Glutamatergic neuron (in vitro differentiated cells): ENCODE results near the gene PEX13. TPM values are rescaled to one million over a fixed set of nuclear protein-coding genes. Genes with fewer than 3 reads are reported as not detected.

Experiments
- DNase-seq: peaks from one replicate; pipeline ENCODE4 v3.0.0; 2022
- H3K27ac Mint-ChIP-seq: one replicate; pipeline ENCODE4 v1.8.0; 2020; ENCODE audit warnings: mild to moderate bottlenecking, mixed read lengths, inconsistent platforms; ENCODE audit not compliant: unreplicated experiment
- H3K27me3 Mint-ChIP-seq: one replicate; pipeline ENCODE4 v1.8.0; 2020; ENCODE audit warnings: mild to moderate bottlenecking, moderate library complexity, mixed read lengths, inconsistent platforms; ENCODE audit not compliant: unreplicated experiment
- H3K36me3 Mint-ChIP-seq: one replicate; pipeline ENCODE4 v1.8.0; 2020; ENCODE audit warnings: mild to moderate bottlenecking, mixed read lengths, inconsistent platforms; ENCODE audit not compliant: unreplicated experiment
- H3K4me1 Mint-ChIP-seq: one replicate; pipeline ENCODE4 v1.8.0; 2020; ENCODE audit warnings: mild to moderate bottlenecking, low read depth, mixed read lengths, inconsistent platforms; ENCODE audit not compliant: unreplicated experiment
- H3K4me3 Mint-ChIP-seq: one replicate; pipeline ENCODE4 v1.8.0; 2020; ENCODE audit warnings: mild to moderate bottlenecking, mixed read lengths, inconsistent platforms; ENCODE audit not compliant: unreplicated experiment
- H3K9me3 Mint-ChIP-seq: one replicate; pipeline ENCODE4 v1.8.0; 2020; ENCODE audit warnings: mild to moderate bottlenecking, moderate library complexity, mixed read lengths, inconsistent platforms; ENCODE audit not compliant: unreplicated experiment
- total RNA-seq: library from RNA; stranded (reverse); fragmentation: NEBNext Ultra II Directional; extraction: Animal tissue kit (Norgen Biotek cat#: 25700); gene quantifications from one replicate; pipeline ENCODE4 v1.2.1, GENCODE V29; 2021; ENCODE audit not compliant: unreplicated experiment
- TF ChIP-seq, protein P1 (sequence below): fragments of 200-600 bp; sonication (generic); IDR thresholded peaks from one replicate; pipeline ENCODE4 v1.5.0; 2021; ENCODE audit not compliant: partially characterized antibody, unreplicated experiment

PEX13 gene
- total RNA-seq, 1 donor from 2014 or later: 22.5 TPM

DNA sequence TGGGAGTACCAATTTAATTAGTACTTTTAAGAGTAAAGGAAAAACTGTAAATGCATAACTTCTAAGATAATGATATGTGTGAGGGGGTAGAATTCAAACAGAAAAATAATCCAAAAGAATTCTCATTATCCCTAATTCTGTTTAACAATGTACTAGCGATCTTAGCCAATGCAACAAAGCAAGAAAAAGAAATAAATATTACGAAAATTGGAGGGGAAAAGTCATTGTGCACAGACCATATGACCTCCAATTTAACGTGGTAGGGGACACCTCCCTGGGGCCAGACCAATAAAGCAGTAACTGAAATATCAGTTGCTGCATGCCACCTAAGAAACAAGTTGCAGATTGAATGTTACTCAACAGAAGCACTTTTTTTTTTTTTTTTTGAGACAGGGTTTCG lies 25.9 kb upstream of the PEX13 start:
- Mint-ChIP-seq H3K27ac (no peak overlapping the region), H3K9me3 (peaks cover 9% of the 10 kb centered on the region), H3K4me3 (no peak overlapping the region), H3K27me3 (no peaks in the 10 kb centered on the region), H3K4me1 (no peaks in the 10 kb centered on the region), H3K36me3 (peaks cover 10% of the 10 kb centered on the region)
- TF ChIP-seq, protein P1, sequence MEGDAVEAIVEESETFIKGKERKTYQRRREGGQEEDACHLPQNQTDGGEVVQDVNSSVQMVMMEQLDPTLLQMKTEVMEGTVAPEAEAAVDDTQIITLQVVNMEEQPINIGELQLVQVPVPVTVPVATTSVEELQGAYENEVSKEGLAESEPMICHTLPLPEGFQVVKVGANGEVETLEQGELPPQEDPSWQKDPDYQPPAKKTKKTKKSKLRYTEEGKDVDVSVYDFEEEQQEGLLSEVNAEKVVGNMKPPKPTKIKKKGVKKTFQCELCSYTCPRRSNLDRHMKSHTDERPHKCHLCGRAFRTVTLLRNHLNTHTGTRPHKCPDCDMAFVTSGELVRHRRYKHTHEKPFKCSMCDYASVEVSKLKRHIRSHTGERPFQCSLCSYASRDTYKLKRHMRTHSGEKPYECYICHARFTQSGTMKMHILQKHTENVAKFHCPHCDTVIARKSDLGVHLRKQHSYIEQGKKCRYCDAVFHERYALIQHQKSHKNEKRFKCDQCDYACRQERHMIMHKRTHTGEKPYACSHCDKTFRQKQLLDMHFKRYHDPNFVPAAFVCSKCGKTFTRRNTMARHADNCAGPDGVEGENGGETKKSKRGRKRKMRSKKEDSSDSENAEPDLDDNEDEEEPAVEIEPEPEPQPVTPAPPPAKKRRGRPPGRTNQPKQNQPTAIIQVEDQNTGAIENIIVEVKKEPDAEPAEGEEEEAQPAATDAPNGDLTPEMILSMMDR: no peak
- DNase-seq: no peak

DNA sequence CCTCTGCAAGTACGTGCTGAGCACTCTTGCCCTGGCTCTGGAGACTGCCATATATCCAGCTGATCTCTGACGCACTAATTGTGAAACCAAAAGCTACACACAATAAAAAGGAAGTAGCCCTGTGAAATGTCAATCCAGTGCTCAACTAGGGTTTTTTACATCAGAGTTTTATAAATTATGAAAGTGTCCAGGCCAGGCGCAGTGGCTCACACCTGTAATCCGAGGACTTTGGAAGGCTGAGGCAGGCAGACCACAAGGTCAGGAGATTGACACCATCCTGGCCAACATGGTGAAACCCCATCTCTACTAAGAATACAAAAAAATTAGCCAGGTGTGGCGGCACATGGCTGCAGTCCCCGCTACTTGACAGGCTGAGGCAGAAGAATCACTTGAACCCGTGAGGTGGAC lies 24.5 kb upstream of the PEX13 start:
- peaks cover 9% of the 10 kb centered on the region for H3K9me3 Mint-ChIP-seq
- TF ChIP-seq, protein P1: no peak
- DNase-seq: no peak
- peaks cover 10% of the 10 kb centered on the region for H3K36me3 Mint-ChIP-seq
- no peaks in the 10 kb centered on the region for H3K27me3 Mint-ChIP-seq
- no peak overlapping the region for H3K4me3 Mint-ChIP-seq
- no peaks in the 10 kb centered on the region for H3K4me1 Mint-ChIP-seq
- no peak overlapping the region for H3K27ac Mint-ChIP-seq

DNA sequence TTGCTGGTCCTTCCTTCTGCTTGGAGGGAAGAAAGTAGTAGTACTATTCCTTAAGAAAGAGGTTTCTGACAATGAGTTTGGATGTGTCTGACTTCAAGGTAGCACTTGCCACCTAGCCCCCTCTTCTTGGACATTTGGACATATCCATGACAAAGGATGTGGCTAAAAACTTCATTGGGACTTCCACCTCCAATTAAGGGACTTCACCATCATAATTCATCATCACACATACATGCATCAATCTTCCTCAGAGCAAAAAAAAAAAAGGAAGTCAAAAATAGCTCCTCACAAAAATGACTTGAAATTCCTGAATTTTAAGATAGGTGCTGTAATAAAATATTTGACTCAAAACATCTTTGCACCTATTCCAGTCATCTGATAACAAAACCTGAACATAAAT lies 23.4 kb upstream of the PEX13 start:
- no peak overlapping the region for H3K27ac Mint-ChIP-seq
- TF ChIP-seq, protein P1: no peak
- H3K27me3 Mint-ChIP-seq: no peaks in the 10 kb centered on the region
- H3K4me1 Mint-ChIP-seq: no peaks in the 10 kb centered on the region
- H3K9me3 Mint-ChIP-seq: peaks cover 9% of the 10 kb centered on the region
- no peak overlapping the region for H3K4me3 Mint-ChIP-seq
- peaks cover 10% of the 10 kb centered on the region for H3K36me3 Mint-ChIP-seq
- no peak for DNase-seq

DNA sequence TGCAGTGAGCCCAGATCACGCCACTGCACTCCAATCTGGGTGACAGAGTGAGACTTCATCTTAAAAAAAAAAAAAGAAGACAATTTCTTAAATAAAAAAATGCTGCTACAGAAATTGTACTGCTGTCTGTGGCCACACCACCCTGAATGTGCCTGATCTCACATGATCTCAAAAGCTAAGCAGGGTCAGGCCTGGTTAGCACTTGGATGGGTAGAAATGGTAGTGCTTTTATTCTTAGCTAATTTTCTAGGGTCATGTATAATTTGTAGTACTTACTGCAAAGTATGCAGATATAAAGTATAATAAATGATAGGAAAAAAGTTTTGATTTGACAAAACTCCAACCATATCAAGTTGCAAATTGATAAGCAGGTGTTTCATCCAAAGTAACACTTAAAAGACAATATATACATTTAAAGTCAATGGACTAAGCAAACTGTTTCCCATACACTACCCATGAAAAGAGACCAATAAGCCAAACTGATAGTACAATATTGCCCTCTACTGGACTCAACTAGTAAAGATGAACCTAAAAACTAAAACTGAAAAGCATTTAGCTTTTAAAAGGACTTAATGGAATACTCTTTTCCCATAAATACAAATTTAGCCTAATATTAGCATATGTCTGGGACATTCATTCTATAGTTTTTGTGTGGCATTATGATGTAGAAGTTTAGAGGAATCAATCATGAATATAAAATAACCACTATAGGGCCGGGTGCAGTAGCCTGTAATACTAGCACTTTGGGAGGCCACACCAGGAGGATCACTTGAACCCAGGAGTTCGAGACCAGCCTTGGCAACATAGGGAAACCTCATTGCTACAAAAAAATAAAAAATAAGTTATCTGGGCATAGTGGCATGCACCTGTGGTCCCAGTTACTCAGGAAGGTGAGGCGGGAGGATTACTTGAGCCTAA lies 18.6 kb upstream of the PEX13 start:
- peaks cover under 1% of the 10 kb centered on the region for H3K9me3 Mint-ChIP-seq
- H3K27ac Mint-ChIP-seq: no peak overlapping the region
- DNase-seq: no peak
- TF ChIP-seq, protein P1: peak; percentile 74
- no peaks in the 10 kb centered on the region for H3K36me3 Mint-ChIP-seq
- no peaks in the 10 kb centered on the region for H3K27me3 Mint-ChIP-seq
- H3K4me1 Mint-ChIP-seq: no peaks in the 10 kb centered on the region
- no peak overlapping the region for H3K4me3 Mint-ChIP-seq

DNA sequence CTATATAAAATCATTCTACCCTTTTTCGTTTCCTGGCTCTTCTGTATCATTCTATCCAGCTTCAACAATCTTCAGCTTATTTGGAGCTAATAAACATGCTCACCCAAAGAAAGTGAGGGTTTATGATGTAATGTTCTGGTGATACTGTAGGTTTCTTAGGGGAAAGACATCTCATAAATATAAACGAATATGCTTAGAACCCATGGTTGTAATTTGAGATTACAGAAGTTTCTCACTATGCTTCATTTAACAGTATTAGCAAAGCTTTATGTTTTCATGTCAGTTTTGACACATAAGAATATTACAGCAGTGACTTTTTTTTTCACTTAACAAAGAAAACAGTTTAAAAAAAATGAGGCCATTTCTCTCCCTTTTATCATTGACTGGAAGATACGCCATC lies 11.8 kb upstream of the PEX13 start:
- no peak overlapping the region for H3K4me3 Mint-ChIP-seq
- H3K27me3 Mint-ChIP-seq: no peaks in the 10 kb centered on the region
- H3K36me3 Mint-ChIP-seq: no peaks in the 10 kb centered on the region
- no peaks in the 10 kb centered on the region for H3K9me3 Mint-ChIP-seq
- H3K27ac Mint-ChIP-seq: no peak overlapping the region
- no peak for DNase-seq
- TF ChIP-seq, protein P1: no peak
- H3K4me1 Mint-ChIP-seq: no peaks in the 10 kb centered on the region
